CD4-positive, alpha-beta T cell treated with Interleukin-12 subunit alpha and Interleukin-12 subunit beta, for 1 hour (primary cell): ENCODE results near the gene INPP5A.
"Not testable (repeated sequence)": the region's sequence is repeated elsewhere in the genome, so short reads cannot be mapped to it uniquely, and the experiment has no call there.

Experiments used
- DNase-seq: peaks from one replicate; pipeline ENCODE4 v3.0.0-alpha.2; 2020

The INPP5A gene

DNA sequence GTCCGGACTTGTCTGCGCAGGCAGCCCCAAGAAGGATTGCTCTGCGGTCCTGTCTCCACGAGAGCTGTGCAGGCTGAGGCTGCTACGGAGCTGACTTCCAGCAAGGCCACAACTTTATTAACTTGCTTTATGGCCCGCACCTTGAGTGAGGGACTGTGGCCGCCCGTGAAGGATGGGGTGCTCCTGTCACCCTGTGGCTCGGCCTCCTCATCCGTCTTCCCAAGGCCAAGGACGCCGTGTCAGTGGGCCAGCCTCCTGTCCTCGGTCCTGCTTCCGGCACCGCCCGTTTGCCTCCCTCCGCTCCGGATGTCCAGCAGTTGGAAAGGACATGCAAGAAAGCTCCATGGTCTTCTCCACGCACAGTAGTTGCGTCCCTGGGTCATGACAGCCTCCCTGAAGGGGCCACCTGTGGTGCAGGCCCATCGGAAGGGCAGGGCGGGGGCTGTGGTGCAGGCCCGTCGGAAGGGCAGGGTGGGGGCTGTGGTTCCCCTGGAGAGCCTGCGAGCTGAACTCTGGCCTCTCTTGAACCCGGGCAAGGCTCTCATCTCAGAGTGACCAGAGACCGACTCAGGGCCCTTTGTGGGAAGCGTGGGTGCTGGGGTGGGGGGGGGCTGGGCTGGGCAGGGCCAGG, 161.3 kb downstream of the INPP5A start:
- no peak for DNase-seq

GRCh38 chr10:132699411-132700155, 162.0 kb downstream of the INPP5A start:
- DNase-seq, result no peak

DNA sequence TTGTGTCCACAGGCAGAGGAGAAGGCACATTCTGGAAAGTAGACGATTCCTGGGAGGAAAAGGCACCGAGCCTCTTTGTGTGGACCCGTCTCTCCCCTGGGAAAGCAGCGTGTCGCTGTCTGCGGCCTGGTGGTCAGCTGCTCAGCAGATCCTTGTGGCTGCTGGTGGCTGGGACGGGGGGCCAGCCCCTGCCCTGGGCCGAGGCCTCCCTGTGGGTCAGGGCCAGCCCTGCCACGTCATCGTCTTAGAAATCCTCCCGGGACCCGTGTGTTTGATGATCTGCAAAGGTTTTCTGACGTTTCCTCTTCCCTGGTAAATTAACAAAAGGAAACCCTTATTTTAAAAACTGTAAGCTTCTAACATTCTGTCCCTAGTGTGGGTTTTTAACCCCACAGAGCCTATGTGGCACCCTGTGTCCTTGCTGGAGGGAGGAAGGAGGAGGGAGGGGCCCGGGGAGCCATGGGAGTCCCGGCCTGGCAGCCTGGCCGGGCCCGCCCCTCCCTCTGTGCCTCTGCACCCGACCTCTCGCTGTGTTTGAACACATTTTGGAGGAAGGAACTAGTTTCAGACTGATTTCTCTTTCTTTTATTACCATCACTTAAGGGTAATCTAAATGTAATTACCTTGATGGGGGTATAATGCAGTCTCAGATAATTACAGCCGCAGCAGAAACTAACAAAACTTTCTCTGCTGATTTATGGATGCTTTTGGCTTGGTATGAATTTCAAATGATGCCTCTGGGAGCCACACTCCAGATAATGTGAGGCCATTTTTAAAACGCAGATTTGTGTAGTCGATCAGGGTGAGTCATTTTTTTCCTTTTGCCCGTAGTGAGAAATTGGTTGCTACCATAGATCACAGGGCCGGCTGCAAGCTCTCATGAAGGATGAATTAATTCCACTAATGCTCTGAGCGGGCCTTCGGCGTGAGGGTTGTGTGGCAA, 162.8 kb downstream of the INPP5A start:
- no peak for DNase-seq

GRCh38 chr10:132701099-132701845, 163.7 kb downstream of the INPP5A start:
- DNase-seq, result no peak

- DNase-seq, result no peak
These were observed 164.2 kb downstream of the INPP5A start for GRCh38 chr10:132701846-132702190.

DNA sequence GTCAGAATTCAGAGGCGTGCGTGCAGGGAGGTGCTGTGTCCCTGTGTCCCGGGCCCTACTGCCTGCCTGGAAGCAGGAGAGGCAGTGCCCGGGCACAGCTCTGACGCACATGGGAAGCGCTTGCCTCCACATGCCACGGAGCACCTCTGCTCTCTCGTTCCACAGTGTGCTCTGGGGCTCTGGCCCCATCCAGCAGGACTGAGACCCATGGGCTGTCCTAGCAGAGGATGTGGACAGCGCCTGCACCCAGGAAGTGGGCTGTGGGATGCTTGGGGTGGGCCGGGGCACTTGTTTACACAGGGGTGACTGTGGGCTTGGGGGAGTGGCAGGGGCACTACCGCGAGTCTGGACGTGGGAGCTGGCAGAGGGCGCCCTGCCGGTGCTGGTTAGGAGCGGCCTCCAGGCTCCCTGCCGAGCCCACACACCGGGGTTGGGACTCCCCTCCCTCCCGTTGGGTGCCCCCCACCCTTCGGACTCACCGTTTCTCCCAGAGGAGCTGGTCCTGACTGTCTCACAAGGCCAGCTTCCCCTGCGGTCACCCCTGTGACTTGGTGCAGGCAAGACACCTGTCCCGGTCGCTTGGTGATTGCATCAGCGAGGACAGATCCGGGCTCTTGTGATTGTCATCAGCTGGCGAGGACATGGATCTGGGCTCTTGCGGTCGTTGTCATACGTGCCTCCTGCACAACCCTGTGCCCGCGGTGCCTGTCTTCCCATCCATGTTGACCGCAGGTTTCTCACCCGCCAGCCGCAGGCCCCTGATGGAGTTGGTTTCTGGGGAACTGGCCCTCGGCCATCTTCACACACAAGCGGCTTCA, 165.2 kb downstream of the INPP5A start:
- no peak for DNase-seq

GRCh38 chr10:132703419-132704007, 165.9 kb downstream of the INPP5A start:
- DNase-seq, result no peak

DNA sequence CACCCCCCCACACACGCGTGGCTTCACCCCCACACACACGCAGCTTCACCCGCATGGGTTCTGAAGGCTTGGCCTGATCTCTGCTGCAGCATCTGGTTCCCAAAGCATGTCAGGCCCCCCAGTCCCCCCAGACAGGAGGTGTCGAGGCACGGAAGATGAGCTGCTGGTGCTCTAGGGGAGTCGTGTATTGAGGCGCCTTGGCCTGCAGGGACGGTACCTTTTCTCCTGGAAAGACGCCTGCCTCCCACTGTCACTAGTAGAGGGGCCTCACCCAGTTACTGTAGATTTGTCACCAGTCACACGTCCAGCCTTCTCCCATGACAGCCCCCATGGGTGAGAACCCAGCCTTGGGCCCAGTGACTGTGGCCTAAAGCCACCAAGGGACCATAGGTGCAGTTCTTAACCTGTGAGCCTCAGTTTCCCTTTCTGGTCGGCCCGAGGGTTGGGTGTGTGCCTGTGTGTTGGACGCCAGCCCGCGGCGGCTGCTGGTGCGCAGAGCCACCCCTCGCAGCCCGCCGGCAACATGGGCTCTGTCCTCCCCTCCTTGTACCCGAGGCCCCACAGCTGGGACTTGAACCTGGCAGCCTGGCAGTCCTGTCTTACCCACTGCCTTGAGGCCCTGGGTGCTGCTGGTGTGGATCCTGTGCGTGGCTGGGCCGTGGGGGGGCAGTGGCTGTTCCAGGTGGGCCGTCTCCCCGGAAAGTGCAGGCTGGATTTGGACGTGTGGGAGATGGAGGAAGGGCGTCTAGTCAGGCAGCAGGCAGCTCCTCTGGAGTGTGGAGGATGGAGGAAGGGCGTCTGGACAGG, 166.6 kb downstream of the INPP5A start:
- DNase-seq, result no peak

- DNase-seq, result not testable (repeated sequence)
These were observed 167.2 kb downstream of the INPP5A start for GRCh38 chr10:132704815-132705064.

DNA sequence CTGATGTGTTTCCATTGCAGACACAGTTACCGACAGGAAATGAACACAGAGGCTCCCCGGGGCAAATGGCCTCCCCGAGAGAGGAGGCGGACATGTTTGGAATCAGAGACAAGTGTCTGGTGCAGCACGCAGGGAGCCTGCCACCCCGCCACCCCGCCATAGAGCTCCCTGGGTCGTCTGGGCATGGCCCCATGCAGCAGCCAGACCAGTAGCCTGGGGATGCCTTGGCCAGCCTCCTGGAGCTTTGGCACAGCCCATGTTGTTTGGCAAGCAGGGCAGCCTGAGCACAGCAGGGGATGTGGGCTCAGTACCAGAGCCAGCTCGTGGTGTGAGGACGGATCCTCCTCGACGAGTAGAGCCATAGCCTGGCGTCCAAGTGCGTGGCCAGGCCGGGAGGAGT, 167.6 kb downstream of the INPP5A start:
- no peak for DNase-seq

DNA sequence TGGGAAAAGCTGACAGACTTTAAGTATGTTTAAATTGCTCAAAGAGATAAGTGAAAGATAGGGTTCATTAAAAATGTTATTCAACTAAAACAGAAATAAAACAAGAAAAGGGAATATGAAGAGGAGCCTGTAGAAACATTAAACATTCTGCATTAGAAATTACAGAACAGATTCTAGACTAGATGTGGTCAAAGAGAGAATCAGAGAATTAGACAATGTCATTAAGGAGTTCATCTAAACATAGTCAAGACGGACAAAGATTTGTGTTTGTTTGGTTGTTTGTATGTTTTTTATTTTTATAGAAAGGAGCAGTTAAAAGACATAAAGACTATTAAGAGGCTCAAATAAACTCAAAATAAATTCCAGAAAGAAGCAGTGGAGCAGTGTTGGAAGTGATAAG, 168.4 kb downstream of the INPP5A start:
- DNase-seq, result no peak

GRCh38 chr10:132706701-132707100, 169.1 kb downstream of the INPP5A start:
- no peak for DNase-seq

DNA sequence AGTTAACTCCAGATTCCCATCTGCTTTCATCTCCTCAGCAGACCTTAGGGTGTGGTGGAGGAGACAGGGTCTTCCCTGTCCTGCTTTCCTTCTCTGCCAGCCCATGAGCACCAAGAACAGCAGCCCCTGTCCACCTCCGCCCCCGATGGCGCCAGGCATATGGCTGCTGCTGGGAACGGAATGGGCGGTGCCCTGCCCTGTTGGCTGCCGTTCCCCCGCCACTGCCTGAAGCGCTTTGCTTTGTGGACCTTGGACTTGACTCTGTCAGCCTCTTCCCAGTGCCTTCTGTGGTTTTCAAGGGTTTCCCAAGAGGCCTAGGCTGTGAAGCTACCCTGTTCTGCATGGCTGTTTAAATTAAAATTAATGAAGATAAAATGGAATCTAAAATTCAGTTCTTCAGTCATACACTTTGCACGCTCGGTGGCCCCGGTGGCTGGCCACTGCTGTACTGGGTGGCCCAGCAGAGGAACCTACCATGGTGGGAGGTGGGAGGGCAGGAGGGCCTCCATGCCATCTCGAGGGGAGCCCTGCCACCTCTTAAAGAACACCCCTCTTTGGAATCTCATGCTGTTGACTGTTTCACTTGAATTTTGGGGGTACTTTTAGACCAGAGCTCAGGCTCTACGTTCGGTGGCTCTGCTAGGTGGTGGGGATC, 169.7 kb downstream of the INPP5A start:
- no peak for DNase-seq

- DNase-seq, result no peak
These were observed 170.2 kb downstream of the INPP5A start for GRCh38 chr10:132707776-132708171.

DNA sequence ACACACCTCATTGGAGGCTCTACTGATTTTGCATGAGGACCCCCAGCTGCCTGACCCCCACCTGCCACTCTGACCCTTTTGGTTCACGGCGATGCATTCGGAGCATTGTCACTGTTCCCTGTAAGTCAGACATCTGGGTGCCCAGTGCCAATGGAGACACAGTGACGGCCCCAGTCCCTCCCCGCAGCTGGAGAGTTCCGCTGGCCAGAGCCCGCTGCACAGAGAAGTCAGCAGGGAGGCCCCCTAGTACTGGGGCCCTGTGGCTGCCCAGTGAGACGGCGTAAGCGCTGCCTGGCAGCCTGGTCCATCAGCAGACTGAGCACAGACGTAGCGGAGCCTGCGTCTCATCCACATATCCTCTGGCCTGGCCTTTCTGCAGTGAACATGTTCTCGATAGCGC, 170.9 kb downstream of the INPP5A start:
- no peak for DNase-seq

DNA sequence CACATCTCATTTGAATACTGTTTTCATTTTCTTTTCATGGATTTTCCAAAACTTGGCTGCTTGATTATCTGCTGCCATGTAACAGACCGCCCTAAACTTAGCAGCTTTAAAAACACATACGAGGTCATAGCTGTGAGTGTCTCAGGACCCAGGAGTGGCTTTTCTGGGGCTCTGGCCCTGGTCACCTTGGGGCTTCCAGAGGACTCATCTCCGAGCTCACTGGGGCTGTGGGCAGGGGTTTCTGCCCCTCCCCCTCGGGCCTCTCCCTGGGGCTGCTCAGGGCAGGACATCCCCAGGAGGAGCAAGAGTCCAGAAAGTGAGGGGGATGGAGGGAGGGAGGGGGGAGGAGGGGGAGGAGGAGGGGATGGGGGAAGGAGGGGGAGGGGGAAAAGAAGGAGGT, 171.3 kb downstream of the INPP5A start:
- no peak for DNase-seq

DNA sequence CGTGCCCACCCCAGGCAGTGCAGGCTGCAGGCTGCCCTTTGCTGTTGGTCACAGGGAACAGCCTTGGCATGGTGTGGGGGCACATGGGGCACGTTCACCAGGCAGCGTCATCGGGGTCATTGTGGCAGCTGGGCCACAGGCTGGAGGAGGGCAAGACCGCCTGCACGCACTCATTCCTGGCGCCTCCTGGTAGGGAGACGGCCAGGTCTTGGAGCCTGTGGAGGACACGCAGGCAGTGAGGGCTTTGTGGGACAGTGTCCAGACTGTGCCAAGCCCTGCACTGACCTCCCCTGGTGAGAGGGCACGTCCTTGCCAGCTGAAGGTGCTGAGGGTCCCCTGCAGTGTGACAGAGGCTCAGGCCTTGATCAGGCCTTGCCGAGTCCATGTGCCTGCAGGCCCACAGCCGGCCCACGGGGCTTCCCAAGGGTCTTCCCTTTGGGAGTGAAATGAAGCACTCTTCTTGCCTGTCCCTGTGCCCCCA, 171.9 kb downstream of the INPP5A start:
- no peak for DNase-seq

DNA sequence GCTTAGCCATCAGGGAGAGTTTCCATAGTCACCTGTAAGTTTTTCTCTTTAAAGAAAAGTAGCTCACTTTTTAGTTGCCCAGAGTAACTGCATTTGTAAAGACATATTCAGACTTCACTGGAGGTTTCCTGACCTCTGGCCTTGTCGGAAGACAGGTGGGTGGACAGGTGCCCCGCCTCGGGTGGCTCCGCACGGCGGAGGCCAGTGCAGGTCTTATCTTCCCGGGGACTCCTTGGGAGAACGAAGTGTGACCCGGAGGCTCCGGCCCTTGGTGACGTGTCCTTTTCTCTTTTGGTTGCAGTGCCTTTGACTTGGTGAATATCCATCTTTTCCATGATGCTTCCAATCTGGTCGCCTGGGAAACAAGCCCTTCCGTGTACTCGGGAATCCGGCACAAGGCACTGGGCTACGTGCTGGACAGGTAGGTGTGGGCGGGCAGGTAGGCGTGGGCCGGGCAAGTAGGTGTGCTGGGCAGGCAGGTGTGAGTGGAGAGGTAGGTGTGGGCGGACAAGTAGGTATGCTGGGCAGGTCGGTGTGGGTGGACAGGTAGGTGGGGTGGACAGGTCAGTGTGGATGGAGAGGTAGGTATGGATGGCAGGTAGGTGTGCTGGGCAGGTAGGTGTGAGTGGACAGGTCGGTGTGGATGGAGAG, 172.6 kb downstream of the INPP5A start:
- DNase-seq, result no peak

DNA sequence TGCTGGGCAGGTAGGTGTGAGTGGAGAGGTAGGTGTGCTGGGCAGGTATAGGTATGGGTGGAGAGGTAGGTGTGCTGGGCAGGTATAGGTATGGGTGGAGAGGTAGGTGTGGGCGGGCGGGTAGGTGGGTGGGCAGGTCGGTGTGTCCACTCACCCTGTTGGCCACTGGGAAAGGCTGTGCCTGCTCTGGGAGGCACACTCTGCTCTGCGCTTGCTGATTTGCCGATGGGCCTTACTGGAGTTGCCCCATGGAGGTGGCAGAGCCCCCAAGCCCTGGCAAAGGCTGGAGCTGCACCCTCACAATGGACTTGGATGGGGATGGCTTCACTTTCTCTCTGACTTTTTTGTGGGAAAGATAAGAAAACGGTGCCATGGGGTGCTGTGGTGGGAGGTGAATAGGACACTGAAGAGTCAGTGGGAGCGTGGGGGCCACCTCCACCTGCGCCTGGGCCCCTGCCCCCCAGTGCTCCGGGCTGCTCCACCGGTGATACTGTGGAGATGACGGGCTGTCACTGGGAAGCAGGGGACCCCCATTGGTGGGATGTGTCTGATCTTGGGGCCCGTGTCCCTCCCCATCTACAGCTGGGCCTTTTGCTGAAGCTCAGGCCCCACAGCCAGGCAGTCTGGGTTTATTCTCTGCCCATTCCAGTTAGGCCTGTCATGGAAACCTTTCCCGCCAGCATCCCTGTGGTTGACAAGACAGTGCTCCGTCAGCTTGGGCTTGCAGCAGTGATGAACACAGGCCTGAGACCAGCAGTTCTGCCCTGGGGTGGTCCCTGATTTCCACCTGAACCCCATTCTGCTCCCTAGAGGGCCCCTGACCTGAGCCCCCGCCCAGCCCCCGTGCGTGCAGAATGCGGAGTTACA, 173.4 kb downstream of the INPP5A start:
- DNase-seq, result no peak
